HG03565 (cell line): Measurements from ENCODE around the gene MIER1.
"Not testable (repeated sequence)": the region's sequence is repeated elsewhere in the genome, so short reads cannot be mapped to it uniquely, and the experiment has no call there.

Experiments used
- ATAC-seq: cut with Tn5 transposase; IDR thresholded peaks from one replicate; pipeline ENCODE4 v1.9.1; 2021; ENCODE audit warnings: mild to moderate bottlenecking, moderate library complexity; ENCODE audit not compliant: unreplicated experiment

Gene MIER1

DNA sequence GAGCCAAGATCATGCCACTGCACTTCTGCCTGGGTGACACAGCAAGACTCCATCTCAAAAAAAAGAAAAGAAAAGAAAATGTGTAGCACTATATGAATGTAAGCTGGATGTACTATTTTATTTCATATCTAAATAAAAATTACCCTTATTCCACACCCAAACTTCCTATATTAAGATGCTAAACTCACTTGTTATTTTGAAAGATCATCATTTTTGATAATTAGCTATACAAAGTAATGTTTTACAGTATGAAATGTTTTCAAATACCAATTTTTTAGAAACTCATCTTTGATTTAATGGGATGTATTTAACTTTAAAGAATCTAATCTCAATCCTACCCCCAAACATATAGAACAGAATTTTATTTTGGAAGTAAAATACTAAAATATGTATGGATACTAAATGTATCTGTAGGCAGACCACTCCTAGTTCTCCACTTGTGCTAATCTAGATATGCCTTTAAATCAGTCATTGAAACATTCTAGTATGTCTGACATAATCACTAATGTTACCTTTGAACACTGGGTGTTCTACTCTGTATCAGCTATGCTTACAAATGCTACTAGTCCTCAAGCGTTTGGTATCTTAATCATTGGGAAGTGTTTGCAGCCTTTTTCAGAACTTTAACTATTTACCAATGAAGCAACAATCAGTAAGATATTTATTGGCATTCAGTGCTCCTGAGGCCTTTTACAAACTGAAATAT lies 12.9 kb downstream of the MIER1 start:
- no peak for ATAC-seq

GRCh38 chr1:66938613-66939012 lies 13.8 kb downstream of the MIER1 start:
- no peak for ATAC-seq

DNA sequence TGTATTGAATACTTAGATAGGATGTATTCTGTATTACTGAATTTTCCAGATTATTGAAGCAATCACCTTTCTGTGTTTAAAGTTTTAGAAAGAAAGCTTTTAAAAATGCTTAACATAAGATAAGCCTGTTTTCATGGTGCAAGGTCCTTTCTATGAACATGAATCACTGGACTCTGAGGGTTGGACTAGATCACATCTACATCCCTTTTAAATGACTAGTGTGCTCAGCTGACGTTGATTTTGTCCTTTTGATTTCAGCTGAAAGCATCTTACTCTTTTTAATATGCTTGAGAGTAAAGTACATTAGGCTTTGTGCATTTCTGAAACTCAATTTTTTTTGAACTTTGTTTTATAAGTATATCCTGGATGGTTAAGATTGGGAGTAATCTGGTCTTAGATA lies 16.2 kb downstream of the MIER1 start:
- ATAC-seq = no peak

GRCh38 chr1:66943361-66943969 lies 18.7 kb downstream of the MIER1 start:
- no peak for ATAC-seq

GRCh38 chr1:66944330-66945274 lies 19.8 kb downstream of the MIER1 start:
- ATAC-seq = no peak

- ATAC-seq = no peak
Measured at GRCh38 chr1:66945316-66945715, 20.5 kb downstream of the MIER1 start.

- ATAC-seq = no peak
Measured at GRCh38 chr1:66947267-66947666, 22.5 kb downstream of the MIER1 start.

- no peak for ATAC-seq
Measured at GRCh38 chr1:66951513-66951912, 26.7 kb downstream of the MIER1 start.

- peak; percentile 51 for ATAC-seq
Measured at GRCh38 chr1:66954208-66954607, 29.4 kb downstream of the MIER1 start.

- ATAC-seq = no peak
Measured at GRCh38 chr1:66957938-66958337, 33.1 kb downstream of the MIER1 start.

GRCh38 chr1:66966188-66966873 lies 41.5 kb downstream of the MIER1 start:
- ATAC-seq = not testable (repeated sequence)

DNA sequence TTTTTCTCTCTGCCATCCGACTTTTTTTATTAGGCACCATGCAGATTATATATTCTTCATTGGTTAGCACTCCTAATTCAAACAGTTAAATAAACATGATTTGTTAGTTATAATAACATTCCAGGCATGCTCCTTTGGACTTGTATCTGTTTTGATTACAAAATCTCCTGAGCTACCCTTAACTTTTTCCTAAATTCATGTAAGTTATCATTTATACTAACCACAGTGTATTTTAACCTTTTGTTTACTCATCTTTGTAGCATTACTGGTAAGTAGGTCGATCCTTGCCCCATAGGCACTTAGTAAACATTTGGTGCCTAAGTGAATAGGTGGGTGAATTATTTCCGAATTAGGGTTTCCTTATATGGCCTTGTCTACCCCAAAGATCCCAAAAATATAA lies 43.8 kb downstream of the MIER1 start:
- no peak for ATAC-seq

DNA sequence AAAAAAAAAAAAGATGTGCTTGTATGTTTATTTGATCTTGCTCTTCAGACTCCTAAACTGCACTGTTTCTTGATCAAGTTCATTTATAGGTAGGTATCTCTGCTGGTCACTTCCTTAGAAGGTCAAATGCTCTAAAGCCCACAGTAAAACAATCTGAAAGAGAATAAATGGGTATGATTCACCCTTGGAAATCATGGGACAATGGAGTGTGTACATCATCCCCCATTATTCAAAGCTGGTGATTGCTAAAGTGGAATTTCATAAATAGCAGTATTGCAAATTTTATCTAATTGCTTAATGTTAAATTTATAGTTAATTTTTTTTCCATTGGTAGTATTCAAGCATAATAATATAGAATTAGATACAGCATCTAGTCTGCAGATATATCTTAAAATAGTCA lies 53.4 kb downstream of the MIER1 start:
- ATAC-seq = no peak

DNA sequence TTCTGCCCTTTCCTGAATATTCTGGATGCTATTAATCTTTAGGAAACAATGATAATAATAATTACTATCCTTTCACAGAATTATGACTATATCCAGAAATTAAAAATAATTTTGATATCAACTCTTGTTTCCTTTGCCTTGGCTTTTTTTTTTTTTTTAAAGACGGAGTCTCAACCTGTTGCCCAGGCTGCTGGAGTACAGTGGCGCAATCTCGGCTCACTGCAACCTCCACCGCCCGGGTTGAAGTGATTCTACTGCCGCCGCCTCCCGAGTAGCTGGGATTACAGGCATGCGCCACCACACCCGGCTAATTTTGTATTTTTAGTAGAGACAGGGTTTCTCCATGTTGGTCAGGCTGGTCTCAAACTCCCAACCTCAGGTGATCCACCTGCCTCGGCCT lies 54.8 kb downstream of the MIER1 start:
- ATAC-seq = not testable (repeated sequence)

DNA sequence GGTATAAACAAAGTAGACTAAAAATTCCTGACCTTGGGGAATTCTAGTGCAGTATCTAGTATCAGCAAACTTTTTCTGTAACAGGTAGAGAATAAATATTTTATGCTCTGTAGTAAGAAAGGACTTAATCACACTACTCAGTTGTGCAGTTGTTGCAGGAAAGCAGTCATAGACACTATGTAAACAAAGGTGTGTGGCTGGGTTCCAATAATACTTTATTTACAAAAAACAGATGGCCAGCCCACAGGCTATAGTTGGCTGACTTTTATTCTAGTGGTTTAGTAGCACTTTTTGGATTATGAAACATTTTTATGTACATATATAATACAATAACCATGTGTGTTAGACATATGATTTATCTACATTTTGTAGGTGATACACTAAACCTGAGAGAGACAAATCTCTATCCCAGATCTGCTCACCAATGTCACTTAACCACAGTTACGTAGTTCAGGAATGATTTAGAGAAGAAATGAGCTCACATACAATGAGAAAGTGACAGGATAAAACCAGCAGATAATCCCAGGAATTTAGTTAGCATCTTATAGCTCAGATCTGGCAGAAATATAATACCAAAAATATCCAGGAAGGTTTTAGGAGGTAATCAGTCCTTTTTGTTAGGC lies 56.1 kb downstream of the MIER1 start:
- ATAC-seq = no peak

GRCh38 chr1:66981679-66982078 lies 56.9 kb downstream of the MIER1 start:
- no peak for ATAC-seq

DNA sequence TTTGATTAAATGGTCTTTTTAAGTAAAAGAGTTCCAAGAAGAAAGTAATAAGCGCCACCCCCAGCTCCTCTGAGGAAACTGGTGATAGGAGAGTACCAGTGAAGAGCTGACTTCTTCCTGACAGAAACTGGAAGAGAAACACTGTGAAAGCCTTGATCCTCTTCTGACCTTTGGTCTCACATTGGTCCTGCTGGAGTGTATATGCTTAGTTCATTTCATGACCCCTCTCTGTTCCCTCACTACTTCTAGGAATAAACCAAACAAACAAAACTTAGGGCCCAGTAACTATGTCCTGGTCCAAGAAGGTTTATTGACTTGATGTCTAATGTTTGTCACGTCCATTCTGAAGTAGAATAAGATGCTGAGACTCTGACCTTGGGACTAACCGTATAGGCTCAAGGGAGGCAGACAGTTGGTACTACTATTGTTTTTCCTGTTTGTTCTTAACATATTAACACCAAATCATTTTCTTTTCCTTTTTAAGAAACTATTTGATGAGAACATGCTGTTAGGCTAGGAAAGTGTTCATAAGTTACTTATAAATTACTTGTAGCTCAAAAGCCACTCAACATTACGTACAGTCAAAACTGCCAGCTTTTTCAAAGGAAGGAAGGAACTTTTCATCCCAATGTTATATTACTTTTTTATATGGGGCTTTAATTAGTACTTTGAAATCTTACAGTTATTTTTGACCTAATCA lies 57.9 kb downstream of the MIER1 start:
- no peak for ATAC-seq

DNA sequence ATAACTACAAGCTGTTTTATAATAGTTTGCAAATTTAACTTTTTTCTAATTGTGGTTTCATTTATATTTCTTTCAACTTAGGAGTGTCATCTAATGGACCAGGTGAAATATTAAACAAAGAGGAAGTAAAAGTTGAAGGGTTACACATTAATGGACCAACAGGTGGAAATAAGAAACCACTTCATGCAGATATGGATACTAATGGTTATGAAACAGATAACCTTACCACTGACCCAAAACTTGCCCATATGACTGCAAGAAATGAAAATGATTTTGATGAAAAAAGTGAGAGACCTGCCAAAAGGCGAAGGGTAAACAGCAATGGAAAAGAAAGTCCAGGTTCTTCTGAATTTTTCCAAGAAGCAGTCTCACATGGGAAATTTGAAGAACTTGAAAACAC lies 59.7 kb downstream of the MIER1 start:
- peak; percentile 83 for ATAC-seq

- no peak for ATAC-seq
Measured at GRCh38 chr1:66985835-66986234, 61.0 kb downstream of the MIER1 start.

GRCh38 chr1:66993076-66993475 lies 68.3 kb downstream of the MIER1 start:
- no peak for ATAC-seq
